GM23338 (cell line): ENCODE results near the gene ZNF532. TPM values are rescaled to one million over a fixed set of nuclear protein-coding genes. Genes with fewer than 3 reads are reported as not detected.

Experiments
- ATAC-seq: fragments of 200-7000 bp; cut with Tn5 transposase; 3 replicates; pipeline ENCODE4 v1.9.1; 2020
- DNase-seq: peaks from one replicate; pipeline ENCODE4 v3.0.0-alpha.2; 2015; ENCODE audit warnings: low spot score
- H2AFZ ChIP-seq: fragments of 200-600 bp; sonication (generic); 2 replicates; pipeline ENCODE4 v1.8.0; 2016; ENCODE audit warnings: antibody characterized with exemption, mild to moderate bottlenecking, moderate library complexity
- H3F3A ChIP-seq: fragments of 200-600 bp; sonication (generic); replicated peaks from 2 replicates; pipeline ENCODE4 v1.8.0; 2017; ENCODE audit warnings: antibody characterized with exemption, mixed run types, low read depth
- H3K27ac ChIP-seq: fragments of 200-600 bp; sonication (generic); 2 replicates; pipeline ENCODE4 v1.6.1; 2016; ENCODE audit warnings: low read depth
- H3K27me3 ChIP-seq: fragments of 200-600 bp; sonication (generic); 2 replicates; pipeline ENCODE4 v1.8.0; 2016; ENCODE audit warnings: mild to moderate bottlenecking, mixed run types, moderate library complexity; ENCODE audit not compliant: insufficient read depth
- H3K36me3 ChIP-seq: fragments of 200-600 bp; sonication (generic); 2 replicates; pipeline ENCODE4 v1.8.0; 2016; ENCODE audit warnings: mild to moderate bottlenecking; ENCODE audit not compliant: insufficient read depth
- H3K4me1 ChIP-seq: fragments of 200-600 bp; sonication (generic); 2 replicates; pipeline ENCODE4 v1.8.0; 2016; ENCODE audit warnings: mild to moderate bottlenecking, moderate library complexity; ENCODE audit not compliant: insufficient read depth
- H3K4me2 ChIP-seq: fragments of 200-600 bp; sonication (generic); 2 replicates; pipeline ENCODE4 v1.7.1; 2017; ENCODE audit warnings: mixed run types
- H3K4me3 ChIP-seq: fragments of 200-600 bp; sonication (generic); 2 replicates; pipeline ENCODE4 v1.6.1; 2016; ENCODE audit warnings: mixed run types
- H3K79me2 ChIP-seq: fragments of 200-600 bp; sonication (generic); replicated peaks from 2 replicates; pipeline ENCODE4 v1.8.0; 2017; ENCODE audit warnings: mild to moderate bottlenecking; ENCODE audit not compliant: insufficient read depth
- H3K9me2 ChIP-seq: fragments of 200-600 bp; sonication (generic); 2 replicates; pipeline ENCODE4 v1.8.0; 2017; ENCODE audit not compliant: insufficient read depth
- H4K20me1 ChIP-seq: fragments of 200-600 bp; sonication (generic); replicated peaks from 2 replicates; pipeline ENCODE4 v1.8.0; 2017; ENCODE audit warnings: mild to moderate bottlenecking; ENCODE audit not compliant: insufficient read depth
- H3K27ac Mint-ChIP-seq: 2 replicates; pipeline ENCODE4 v1.8.0; 2020; ENCODE audit warnings: inconsistent platforms, mild to moderate bottlenecking, moderate library complexity, mixed read lengths
- H3K27me3 Mint-ChIP-seq: 3 replicates; pipeline ENCODE4 v1.8.0; 2022; ENCODE audit warnings: low read depth, mild to moderate bottlenecking, moderate library complexity, mixed read lengths, inconsistent platforms; ENCODE audit not compliant: insufficient read depth, poor library complexity
- H3K36me3 Mint-ChIP-seq: 3 replicates; pipeline ENCODE4 v1.8.0; 2021; ENCODE audit warnings: low read depth, mild to moderate bottlenecking, inconsistent platforms, moderate library complexity, mixed read lengths
- H3K4me1 Mint-ChIP-seq: 3 replicates; pipeline ENCODE4 v1.8.0; 2020; ENCODE audit warnings: mild to moderate bottlenecking, inconsistent platforms, mixed read lengths
- H3K4me3 Mint-ChIP-seq: 3 replicates; pipeline ENCODE4 v1.8.0; 2021; ENCODE audit warnings: moderate library complexity, mild to moderate bottlenecking, inconsistent platforms, mixed read lengths
- H3K9me3 Mint-ChIP-seq: 3 replicates; pipeline ENCODE4 v1.8.0; 2020; ENCODE audit warnings: moderate library complexity, mild to moderate bottlenecking, inconsistent platforms, mixed read lengths
- CTCF ChIP-seq, 2 experiments: fragments of 200-600 bp in 1 of 2; sonication (generic) in 1 of 2; conservative IDR thresholded peaks; 2 replicates each; pipeline versions ENCODE4 v1.5.1 to v1.6.1; 2016 to 2017; ENCODE audit warnings: antibody characterized with exemption in 2 of 2, low read depth in 2 of 2, mild to moderate bottlenecking in 2 of 2, moderate library complexity in 1 of 2
- ETS1 ChIP-seq: IDR thresholded peaks from 2 replicates; pipeline ENCODE4 v1.6.1; 2016; ENCODE audit warnings: antibody characterized with exemption
- NANOG ChIP-seq: IDR thresholded peaks from 2 replicates; pipeline ENCODE4 v1.6.1; 2016; ENCODE audit warnings: antibody characterized with exemption, borderline replicate concordance
- REST ChIP-seq: IDR thresholded peaks from one replicate; pipeline ENCODE4 v1.6.1; 2018; ENCODE audit warnings: antibody characterized with exemption; ENCODE audit not compliant: unreplicated experiment
- STAT1 ChIP-seq: IDR thresholded peaks from one replicate; pipeline ENCODE4 v1.6.1; 2016; ENCODE audit warnings: antibody characterized with exemption; ENCODE audit not compliant: unreplicated experiment
- ZNF114 ChIP-seq: fragments of 250-450 bp; sonication (Bioruptor Pico); IDR thresholded peaks from 2 replicates; pipeline ENCODE4 v1.5.0; 2020; ENCODE audit warnings: mild to moderate bottlenecking, moderate library complexity
- ZNF331 ChIP-seq: fragments of 250-450 bp; sonication (Bioruptor Pico); IDR thresholded peaks from 2 replicates; pipeline ENCODE4 v1.5.0; 2020; ENCODE audit warnings: low read depth, mild to moderate bottlenecking, moderate library complexity
- ZNF462 ChIP-seq: fragments of 250-450 bp; sonication (Bioruptor Pico); IDR thresholded peaks from 2 replicates; pipeline ENCODE4 v1.5.0; 2020; ENCODE audit warnings: mild to moderate bottlenecking, moderate library complexity
- polyA plus RNA-seq: library from polyadenylated mRNA; unstranded; fragments of >200 nt; fragmentation: Nextera tagmentation; extraction: Ambion mirVana; gene quantifications from 2 replicates; pipeline ENCODE4 v1.2.1, GENCODE V29; 2016
- total RNA-seq: library from RNA; depleted of rRNA; stranded (reverse); fragments of >200 nt; shearing (Covaris generic); gene quantifications from 2 replicates; pipeline ENCODE4 v1.2.3, GENCODE V29; 2014

The ZNF532 gene
- total and polyA plus RNA-seq, 2 experiments from 2014 or later = 51.5 to 225 TPM

GRCh38 chr18:59002974-59003594, 138.4 kb downstream of the ZNF532 start (continued):
- no peak for TF ChIP-seq ZNF462 (CRISPR knock-in tag)
- TF ChIP-seq STAT1 = no peak
- TF ChIP-seq CTCF (conservative IDR thresholded peaks at IDR 0.05; ENCODE audit: low read depth in 2 of 2) = no peak
- TF ChIP-seq ZNF331 (CRISPR knock-in tag) = no peak
- TF ChIP-seq NANOG = no peak

GRCh38 chr18:59005262-59005661, 140.6 kb downstream of the ZNF532 start:
- Mint-ChIP-seq H3K36me3 (no peaks in the 10 kb centered on the region), H3K27me3 (peaks cover 14% of the 10 kb centered on the region), H3K9me3 (peaks cover 6% of the 10 kb centered on the region), H3K4me1 (peaks cover 32% of the 10 kb centered on the region), H3K27ac (no peak overlapping the region), H3K4me3 (no peak overlapping the region)
- H3K27ac ChIP-seq = peak overlapping the region; percentile 86
- DNase-seq = peak; percentile 83
- H2AFZ ChIP-seq = peak overlapping the region; percentile 93; the same call in 1 of the 2 replicates
- no peaks in the 10 kb centered on the region; the same call in 1 of the 2 replicates for H3K9me2 ChIP-seq
- H3F3A ChIP-seq = no peaks in the 10 kb centered on the region
- no peaks in the 10 kb centered on the region for H3K36me3 ChIP-seq
- peaks cover 19% of the 10 kb centered on the region for H3K4me1 ChIP-seq
- H3K4me2 ChIP-seq = no peak overlapping the region
- no peak overlapping the region for H3K4me3 ChIP-seq
- ATAC-seq = peak; percentile 43
- no peaks in the 10 kb centered on the region for H3K27me3 ChIP-seq
- H3K79me2 ChIP-seq = no peaks in the 10 kb centered on the region
- H4K20me1 ChIP-seq = no peaks in the 10 kb centered on the region
- no peak for TF ChIP-seq REST
- no peak for TF ChIP-seq ETS1
- TF ChIP-seq ZNF114 (CRISPR knock-in tag) = no peak
- TF ChIP-seq NANOG = no peak
